Activated CD8-positive, alpha-beta T cell treated with anti-CD3 and anti-CD28 coated beads for 36 hours (primary cell): ENCODE measurements around the gene RPLP1. TPM values are rescaled to one million over a fixed set of nuclear protein-coding genes. Genes with fewer than 3 reads are reported as not detected.

Experiments used
- ATAC-seq: fragments of 200-7000 bp; cut with Tn5 transposase; one replicate; pipeline ENCODE4 v1.10.0; 2021; ENCODE audit warnings: mild to moderate bottlenecking, moderate library complexity
- CTCF ChIA-PET: fragments of 350-600 bp; sonication (Branson Sonifier 250); formaldehyde crosslinking; loops from one replicate; lab custom pipeline; 2021; ENCODE audit warnings: antibody characterized with exemption; lab: Charles Lee
- POLR2A ChIA-PET: fragments of 350-600 bp; sonication (Branson Sonifier 250); formaldehyde crosslinking; loops from one replicate; lab custom pipeline; 2021; ENCODE audit warnings: antibody characterized with exemption; lab: Charles Lee
- DNase-seq: peaks from one replicate; pipeline ENCODE4 v3.0.0-alpha.2; 2020
- H3K27ac Mint-ChIP-seq: one replicate; pipeline ENCODE4 v1.8.0; 2021; ENCODE audit warnings: mild to moderate bottlenecking, mixed read lengths
- H3K27me3 Mint-ChIP-seq: one replicate; pipeline ENCODE4 v1.8.0; 2021; ENCODE audit warnings: mixed read lengths
- H3K36me3 Mint-ChIP-seq: one replicate; pipeline ENCODE4 v1.8.0; 2021; ENCODE audit warnings: low read depth, mixed read lengths
- H3K4me1 Mint-ChIP-seq: one replicate; pipeline ENCODE4 v1.8.0; 2021; ENCODE audit warnings: low read depth, mixed read lengths
- H3K4me3 Mint-ChIP-seq: one replicate; pipeline ENCODE4 v1.8.0; 2021; ENCODE audit warnings: mild to moderate bottlenecking, moderate library complexity, mixed read lengths
- H3K9me3 Mint-ChIP-seq: one replicate; pipeline ENCODE4 v1.8.0; 2021; ENCODE audit warnings: mixed read lengths
- intact Hi-C: fragments of 100-400 bp; cut with micrococcal nuclease; formaldehyde crosslinking; loops from one replicate; pipeline ENCODE4 v1.10.0; 2022
- total RNA-seq, 2 experiments: library from RNA; stranded (reverse); gene quantifications; one replicate each; pipeline ENCODE4 v1.2.3, GENCODE V29; 2021
- TF ChIP-seq, protein P1 (sequence below): fragments of 200-600 bp; IDR thresholded peaks from one replicate; pipeline ENCODE4 v1.8.0; 2022; ENCODE audit warnings: antibody characterized with exemption, mild to moderate bottlenecking

The RPLP1 gene
- total RNA-seq, 2 experiments from 2014 or later = 2,583 to 2,701 TPM

DNA sequence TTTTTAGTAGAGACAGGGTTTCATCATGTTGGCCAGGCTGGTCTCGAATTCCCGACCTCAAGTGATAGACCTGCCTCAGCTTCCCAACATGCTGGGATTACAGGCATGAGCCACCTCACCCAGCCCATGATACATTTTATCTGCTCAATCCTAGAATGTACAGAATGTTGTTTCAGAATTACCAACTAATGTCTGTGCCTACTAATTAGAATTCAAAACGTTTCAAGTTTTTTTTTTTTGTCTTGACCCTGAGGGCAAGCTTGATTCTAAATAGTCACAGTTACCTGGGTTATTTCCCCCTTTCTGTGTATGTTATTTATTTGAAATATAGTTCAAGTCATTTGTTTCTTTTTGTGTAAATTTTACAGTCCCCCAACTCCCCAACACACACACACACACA lies 43.8 kb upstream of the RPLP1 start:
- H3K36me3 Mint-ChIP-seq = no peaks in the 10 kb centered on the region
- ChIA-PET CTCF (interaction anchor here (1.0 kb wide), 1 partner anchor 350 kb away, joined by 5 read pairs; no protein-coding TSS in a partner anchor), POLR2A (interaction anchor here (1.7 kb wide), 1 partner anchor 8 kb away, joined by 4 read pairs; no protein-coding TSS in a partner anchor)
- no peak overlapping the region for H3K4me3 Mint-ChIP-seq
- no peak overlapping the region for H3K27ac Mint-ChIP-seq
- TF ChIP-seq, protein P1, sequence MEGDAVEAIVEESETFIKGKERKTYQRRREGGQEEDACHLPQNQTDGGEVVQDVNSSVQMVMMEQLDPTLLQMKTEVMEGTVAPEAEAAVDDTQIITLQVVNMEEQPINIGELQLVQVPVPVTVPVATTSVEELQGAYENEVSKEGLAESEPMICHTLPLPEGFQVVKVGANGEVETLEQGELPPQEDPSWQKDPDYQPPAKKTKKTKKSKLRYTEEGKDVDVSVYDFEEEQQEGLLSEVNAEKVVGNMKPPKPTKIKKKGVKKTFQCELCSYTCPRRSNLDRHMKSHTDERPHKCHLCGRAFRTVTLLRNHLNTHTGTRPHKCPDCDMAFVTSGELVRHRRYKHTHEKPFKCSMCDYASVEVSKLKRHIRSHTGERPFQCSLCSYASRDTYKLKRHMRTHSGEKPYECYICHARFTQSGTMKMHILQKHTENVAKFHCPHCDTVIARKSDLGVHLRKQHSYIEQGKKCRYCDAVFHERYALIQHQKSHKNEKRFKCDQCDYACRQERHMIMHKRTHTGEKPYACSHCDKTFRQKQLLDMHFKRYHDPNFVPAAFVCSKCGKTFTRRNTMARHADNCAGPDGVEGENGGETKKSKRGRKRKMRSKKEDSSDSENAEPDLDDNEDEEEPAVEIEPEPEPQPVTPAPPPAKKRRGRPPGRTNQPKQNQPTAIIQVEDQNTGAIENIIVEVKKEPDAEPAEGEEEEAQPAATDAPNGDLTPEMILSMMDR = no peak
- DNase-seq (no peak), ATAC-seq (no peak)
- peaks cover 7% of the 10 kb centered on the region for H3K27me3 Mint-ChIP-seq
- intact Hi-C loops = no loop called here
- no peaks in the 10 kb centered on the region for H3K9me3 Mint-ChIP-seq
- H3K4me1 Mint-ChIP-seq = peaks cover 8% of the 10 kb centered on the region

DNA sequence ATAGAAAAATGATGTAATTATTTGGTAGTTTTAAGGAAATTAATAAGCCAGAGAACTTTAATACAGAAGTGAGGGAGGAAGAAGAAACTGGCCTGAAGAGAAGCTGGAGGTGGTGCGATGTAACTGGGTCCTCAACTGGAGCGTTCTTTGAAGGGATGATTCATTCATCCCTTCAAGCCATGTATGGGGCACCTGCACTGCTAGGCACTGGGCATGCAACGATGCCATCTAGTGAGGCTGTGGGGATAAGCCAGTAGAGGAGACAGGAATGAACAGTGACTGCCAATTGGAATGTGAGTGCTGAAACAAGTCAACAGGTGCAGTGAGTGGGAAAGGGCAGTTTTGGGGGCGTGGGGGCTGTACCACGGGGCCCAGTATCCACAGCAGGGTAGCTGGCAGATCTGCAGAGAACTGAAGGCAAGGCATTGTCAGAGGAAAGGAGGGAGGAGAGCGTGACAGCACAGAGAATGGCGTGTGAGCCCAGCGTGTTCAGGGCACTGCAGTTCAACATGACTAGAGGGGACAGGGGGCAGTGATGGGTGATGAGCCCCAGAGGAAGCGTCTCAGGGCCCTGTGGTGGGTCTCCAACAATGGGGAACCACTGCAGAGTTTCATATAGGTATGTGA lies 42.3 kb upstream of the RPLP1 start:
- ChIA-PET CTCF (interaction anchor here (0.7 to 3.2 kb wide), 4 partner anchors 16 to 238 kb away, joined by 3 to 18 read pairs (median 4); no protein-coding TSS in a partner anchor), POLR2A (interaction anchor here (0.8 to 1.6 kb wide), 3 partner anchors 42 to 249 kb away, joined by 4 to 9 read pairs (median 5); partner anchors contain the start of genes GLCE and RPLP1)
- peaks cover 12% of the 10 kb centered on the region for H3K4me1 Mint-ChIP-seq
- intact Hi-C loops = no loop called here
- H3K27ac Mint-ChIP-seq = no peak overlapping the region
- H3K27me3 Mint-ChIP-seq = peaks cover 11% of the 10 kb centered on the region
- peak; percentile 65 for DNase-seq
- peak; percentile 54 for ATAC-seq
- H3K9me3 Mint-ChIP-seq = no peaks in the 10 kb centered on the region
- H3K4me3 Mint-ChIP-seq = no peak overlapping the region
- TF ChIP-seq, protein P1 = no peak
- H3K36me3 Mint-ChIP-seq = peaks cover 1% of the 10 kb centered on the region

DNA sequence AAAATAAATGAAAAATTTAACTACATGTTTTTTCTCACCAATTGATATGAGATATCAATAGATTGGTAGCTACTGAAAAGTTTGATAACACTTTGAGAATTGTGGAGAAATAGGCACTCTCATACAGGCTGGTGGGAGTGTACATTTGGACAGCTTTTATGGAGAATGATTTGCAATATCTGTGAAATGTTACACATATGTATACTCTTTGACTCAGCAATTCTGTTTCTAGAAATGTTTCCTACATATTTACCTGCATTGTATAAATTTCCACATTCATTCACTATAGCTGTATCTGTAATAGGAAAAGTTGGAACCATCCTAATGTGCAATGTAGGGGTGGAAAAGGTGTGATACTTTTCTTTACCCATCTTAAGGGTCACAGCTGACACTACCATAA lies 40.3 kb upstream of the RPLP1 start:
- no peak overlapping the region for H3K27ac Mint-ChIP-seq
- H3K36me3 Mint-ChIP-seq = peaks cover 8% of the 10 kb centered on the region
- DNase-seq (no peak), ATAC-seq (no peak)
- peaks cover 14% of the 10 kb centered on the region for H3K4me1 Mint-ChIP-seq
- H3K27me3 Mint-ChIP-seq = peaks cover 11% of the 10 kb centered on the region
- TF ChIP-seq, protein P1 = no peak
- H3K9me3 Mint-ChIP-seq = no peaks in the 10 kb centered on the region
- H3K4me3 Mint-ChIP-seq = no peak overlapping the region
- POLR2A ChIA-PET = interaction anchor here (1.1 to 1.6 kb wide), 2 partner anchors 40 to 251 kb away, joined by 4 to 9 read pairs; partner anchors contain the start of genes GLCE and RPLP1
- CTCF ChIA-PET = interaction anchor here (0.9 to 3.2 kb wide), 4 partner anchors 17 to 353 kb away, joined by 3 to 18 read pairs (median 3); partner anchors contain the start of gene GLCE
- intact Hi-C loops = no loop called here

DNA sequence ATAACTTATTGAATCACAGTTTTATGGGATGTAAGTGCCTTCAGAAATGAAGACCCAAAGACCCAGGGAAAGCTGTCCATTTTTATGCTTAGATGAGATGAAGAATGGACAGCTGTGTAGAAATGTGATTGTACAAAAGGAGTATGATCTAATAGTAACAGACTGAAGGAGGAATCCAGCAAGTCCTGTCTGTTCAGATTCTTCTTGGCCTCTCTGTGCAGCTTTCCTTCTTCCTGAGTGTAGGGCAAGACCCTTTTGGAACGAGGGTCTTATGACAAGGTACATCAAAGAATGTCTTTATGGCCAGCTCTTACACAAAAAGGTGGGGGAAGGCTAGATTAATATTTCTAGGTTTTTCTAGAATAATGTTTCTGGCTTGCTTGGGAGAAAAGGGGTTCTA lies 39.9 kb upstream of the RPLP1 start:
- Mint-ChIP-seq H3K27ac (no peak overlapping the region), H3K36me3 (peaks cover 12% of the 10 kb centered on the region), H3K9me3 (no peaks in the 10 kb centered on the region), H3K4me3 (no peak overlapping the region), H3K4me1 (peaks cover 14% of the 10 kb centered on the region), H3K27me3 (peaks cover 9% of the 10 kb centered on the region)
- ChIA-PET POLR2A (interaction anchor here (1.1 kb wide), 1 partner anchor 39 kb away, joined by 4 read pairs; the partner anchor contains the start of gene RPLP1), CTCF (interaction anchor here (0.9 to 3.2 kb wide), 3 partner anchors 18 to 353 kb away, joined by 3 to 18 read pairs (median 3); no protein-coding TSS in a partner anchor)
- intact Hi-C loops = no loop called here
- TF ChIP-seq, protein P1 = no peak
- DNase-seq = no peak
- no peak for ATAC-seq
